ENCODE data around the gene ENTHD1.

The ENTHD1 gene

DNA sequence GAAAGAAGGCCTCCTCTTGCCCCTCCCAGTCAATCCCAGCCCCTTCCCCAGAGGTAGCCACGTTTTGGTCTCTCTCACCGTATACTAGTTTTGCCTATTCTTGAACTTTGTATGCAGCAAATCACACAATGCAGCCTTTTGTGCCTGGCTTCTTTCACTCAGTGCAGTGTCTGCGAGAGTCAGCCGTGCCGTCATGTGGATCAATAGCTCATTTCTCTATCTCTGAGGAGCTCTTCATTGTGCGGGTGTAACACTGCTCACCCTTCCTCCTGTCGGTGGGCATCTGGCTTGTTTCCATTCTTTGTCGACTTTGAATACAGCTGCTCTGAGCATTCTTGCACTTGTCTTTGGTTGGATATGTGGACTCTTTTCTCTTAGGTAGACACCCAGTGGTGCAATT is 176.5 kb downstream of the ENTHD1 start:
- H3K9ac ChIP-seq (ENCODE audit: low read depth, low read length) = no peak overlapping the region
- no peaks in the 10 kb centered on the region for H3K79me2 ChIP-seq (ENCODE audit: insufficient read depth, low read length)
- TF ChIP-seq EZH2 (IDR thresholded peaks at IDR 0.05; ENCODE audit: borderline replicate concordance, low read depth, low read length, severe bottlenecking) = no peak
- TF ChIP-seq, protein P1, sequence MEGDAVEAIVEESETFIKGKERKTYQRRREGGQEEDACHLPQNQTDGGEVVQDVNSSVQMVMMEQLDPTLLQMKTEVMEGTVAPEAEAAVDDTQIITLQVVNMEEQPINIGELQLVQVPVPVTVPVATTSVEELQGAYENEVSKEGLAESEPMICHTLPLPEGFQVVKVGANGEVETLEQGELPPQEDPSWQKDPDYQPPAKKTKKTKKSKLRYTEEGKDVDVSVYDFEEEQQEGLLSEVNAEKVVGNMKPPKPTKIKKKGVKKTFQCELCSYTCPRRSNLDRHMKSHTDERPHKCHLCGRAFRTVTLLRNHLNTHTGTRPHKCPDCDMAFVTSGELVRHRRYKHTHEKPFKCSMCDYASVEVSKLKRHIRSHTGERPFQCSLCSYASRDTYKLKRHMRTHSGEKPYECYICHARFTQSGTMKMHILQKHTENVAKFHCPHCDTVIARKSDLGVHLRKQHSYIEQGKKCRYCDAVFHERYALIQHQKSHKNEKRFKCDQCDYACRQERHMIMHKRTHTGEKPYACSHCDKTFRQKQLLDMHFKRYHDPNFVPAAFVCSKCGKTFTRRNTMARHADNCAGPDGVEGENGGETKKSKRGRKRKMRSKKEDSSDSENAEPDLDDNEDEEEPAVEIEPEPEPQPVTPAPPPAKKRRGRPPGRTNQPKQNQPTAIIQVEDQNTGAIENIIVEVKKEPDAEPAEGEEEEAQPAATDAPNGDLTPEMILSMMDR (IDR thresholded peaks at IDR 0.05; ENCODE audit: borderline replicate concordance, extremely low read depth, low read length, poor library complexity, severe bottlenecking) = no peak
- no peaks in the 10 kb centered on the region for H3K9me3 ChIP-seq (ENCODE audit: insufficient read depth, low read length, severe bottlenecking)
- H3K4me2 ChIP-seq (ENCODE audit: insufficient read depth, low read length) = no peak overlapping the region
- ATAC-seq (ENCODE audit: insufficient read depth, low read depth) (no peak), DNase-seq (no peak)
- no peaks in the 10 kb centered on the region for H3K4me1 ChIP-seq (ENCODE audit: insufficient read depth, low read length)
- H3K27ac ChIP-seq (ENCODE audit: low read length) = no peak overlapping the region
- no peaks in the 10 kb centered on the region for H4K20me1 ChIP-seq (ENCODE audit: insufficient read depth, low read length)
- no peaks in the 10 kb centered on the region for H3K27me3 ChIP-seq (ENCODE audit: insufficient read depth, low read length, poor library complexity)
- H3K36me3 ChIP-seq (ENCODE audit: insufficient read depth, low read length) = no peaks in the 10 kb centered on the region
- no peak overlapping the region for H3K4me3 ChIP-seq (ENCODE audit: low read depth in 1 of 2, low read length in 2 of 2)
- H2AFZ ChIP-seq (ENCODE audit: low read depth, low read length) = no peak overlapping the region

DNA sequence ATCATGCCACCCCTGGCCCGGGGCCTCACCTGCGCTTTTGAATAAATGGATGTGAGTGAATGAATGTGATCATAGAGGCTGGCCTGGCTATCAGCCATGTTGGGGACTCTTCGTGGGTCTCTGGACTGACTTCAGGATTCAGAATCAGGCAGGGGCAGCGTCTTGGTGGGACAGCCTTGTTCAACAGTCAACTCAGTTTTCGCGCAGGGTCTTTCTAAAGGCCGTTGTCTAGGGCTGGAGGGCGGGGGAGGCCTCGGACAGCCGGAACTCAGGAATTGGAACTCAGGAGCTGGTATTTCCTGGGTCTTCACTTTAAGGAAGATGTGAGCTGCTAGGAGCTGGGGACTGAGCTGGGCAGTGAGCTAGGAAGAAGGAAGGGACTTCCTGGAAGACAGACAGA is 177.0 kb downstream of the ENTHD1 start:
- no peak for DNase-seq
- Histone ChIP-seq H3K27me3 (ENCODE audit: insufficient read depth, low read length, poor library complexity) (no peaks in the 10 kb centered on the region), H3K4me3 (ENCODE audit: low read depth in 1 of 2, low read length in 2 of 2) (no peak overlapping the region), H3K4me1 (ENCODE audit: insufficient read depth, low read length) (no peaks in the 10 kb centered on the region), H3K36me3 (ENCODE audit: insufficient read depth, low read length) (no peaks in the 10 kb centered on the region), H4K20me1 (ENCODE audit: insufficient read depth, low read length) (no peaks in the 10 kb centered on the region), H3K79me2 (ENCODE audit: insufficient read depth, low read length) (no peaks in the 10 kb centered on the region), H3K27ac (ENCODE audit: low read length) (no peak overlapping the region), H3K4me2 (ENCODE audit: insufficient read depth, low read length) (no peak overlapping the region), H2AFZ (ENCODE audit: low read depth, low read length) (no peak overlapping the region), H3K9me3 (ENCODE audit: insufficient read depth, low read length, severe bottlenecking) (no peaks in the 10 kb centered on the region), H3K9ac (ENCODE audit: low read depth, low read length) (no peak overlapping the region)
- no peak for ATAC-seq (ENCODE audit: insufficient read depth, low read depth)
- TF ChIP-seq EZH2 (IDR thresholded peaks at IDR 0.05; ENCODE audit: borderline replicate concordance, low read depth, low read length, severe bottlenecking) = no peak
- TF ChIP-seq, protein P1 (IDR thresholded peaks at IDR 0.05; ENCODE audit: borderline replicate concordance, extremely low read depth, low read length, poor library complexity, severe bottlenecking) = no peak

DNA sequence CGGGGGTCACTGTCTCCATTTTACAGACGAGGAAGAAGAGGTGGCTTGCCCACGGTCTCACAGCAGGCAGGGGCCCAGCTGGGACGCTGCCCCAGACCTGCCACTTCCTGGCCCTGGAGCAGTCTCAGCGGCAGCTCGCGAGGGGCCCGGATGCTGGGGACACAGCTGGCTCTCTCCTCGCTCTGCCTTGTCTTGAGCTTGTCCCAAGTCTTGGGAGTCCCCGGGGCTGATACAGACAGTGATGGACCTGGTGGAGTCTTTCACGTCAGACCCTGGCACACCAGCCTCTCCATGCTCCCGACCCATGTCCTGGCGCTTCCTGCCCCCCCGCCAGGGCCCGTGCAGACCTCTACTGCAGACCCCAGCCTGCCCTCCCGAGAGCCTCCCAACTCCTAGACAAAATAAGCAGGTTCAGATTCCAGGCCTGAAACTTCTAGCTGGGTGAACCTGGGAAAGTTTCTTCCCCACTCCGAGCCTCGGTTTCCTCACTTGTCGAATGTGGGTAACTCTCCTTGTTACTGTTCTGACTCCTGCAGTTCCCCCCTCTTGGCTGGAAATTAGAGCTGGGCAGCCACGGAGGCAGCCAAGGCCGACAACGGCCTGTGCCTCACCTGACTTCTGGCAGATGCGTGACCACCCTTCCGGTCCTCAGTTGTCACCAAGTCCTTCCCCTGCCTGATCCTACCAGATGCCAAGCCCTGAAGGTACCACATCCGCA is 177.6 kb downstream of the ENTHD1 start:
- no peak overlapping the region for H3K9ac ChIP-seq (ENCODE audit: low read depth, low read length)
- H3K27me3 ChIP-seq (ENCODE audit: insufficient read depth, low read length, poor library complexity) = no peaks in the 10 kb centered on the region
- no peak for ATAC-seq (ENCODE audit: insufficient read depth, low read depth)

More for the DNA sequence above, 177.6 kb downstream of the ENTHD1 start:
- H3K4me3 ChIP-seq (ENCODE audit: low read depth in 1 of 2, low read length in 2 of 2) = no peak overlapping the region
- no peak for TF ChIP-seq EZH2 (IDR thresholded peaks at IDR 0.05; ENCODE audit: borderline replicate concordance, low read depth, low read length, severe bottlenecking)
- TF ChIP-seq, protein P1 (IDR thresholded peaks at IDR 0.05; ENCODE audit: borderline replicate concordance, extremely low read depth, low read length, poor library complexity, severe bottlenecking) = no peak
- H3K79me2 ChIP-seq (ENCODE audit: insufficient read depth, low read length) = no peaks in the 10 kb centered on the region
- no peak for DNase-seq
- no peak overlapping the region for H3K4me2 ChIP-seq (ENCODE audit: insufficient read depth, low read length)
- no peaks in the 10 kb centered on the region for H4K20me1 ChIP-seq (ENCODE audit: insufficient read depth, low read length)
- no peaks in the 10 kb centered on the region for H3K4me1 ChIP-seq (ENCODE audit: insufficient read depth, low read length)
- H3K36me3 ChIP-seq (ENCODE audit: insufficient read depth, low read length) = no peaks in the 10 kb centered on the region
- no peak overlapping the region for H2AFZ ChIP-seq (ENCODE audit: low read depth, low read length)
- no peak overlapping the region for H3K27ac ChIP-seq (ENCODE audit: low read length)
- H3K9me3 ChIP-seq (ENCODE audit: insufficient read depth, low read length, severe bottlenecking) = no peaks in the 10 kb centered on the region
